COR-L47 (cell line): ENCODE measurements around the gene PRKAR1B.

ENCODE experiments used
- DNase-seq: peaks from one replicate; lab custom pipeline; 2025; lab: John Stamatoyannopoulos, UW

Gene PRKAR1B

DNA sequence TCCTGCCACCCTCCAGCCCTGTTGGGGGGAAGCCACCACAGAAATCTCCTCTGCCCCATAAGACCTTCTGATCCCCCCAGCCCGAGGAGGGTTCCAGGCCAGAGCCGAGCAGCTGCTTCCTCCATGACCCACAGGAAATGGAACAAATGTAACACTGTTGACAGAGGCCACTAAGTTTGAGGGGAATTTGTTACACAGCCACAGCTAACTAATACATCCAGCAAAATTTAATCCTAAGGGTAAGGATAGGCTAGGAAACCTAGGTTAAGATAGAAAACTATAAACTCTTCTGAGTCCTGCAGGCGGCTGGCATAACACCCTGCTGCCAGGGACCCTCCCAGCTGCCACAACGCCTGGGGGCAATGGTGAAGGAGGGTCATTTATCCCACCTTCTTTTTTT is 140.6 kb downstream of the PRKAR1B start:
- DNase-seq = no peak

DNA sequence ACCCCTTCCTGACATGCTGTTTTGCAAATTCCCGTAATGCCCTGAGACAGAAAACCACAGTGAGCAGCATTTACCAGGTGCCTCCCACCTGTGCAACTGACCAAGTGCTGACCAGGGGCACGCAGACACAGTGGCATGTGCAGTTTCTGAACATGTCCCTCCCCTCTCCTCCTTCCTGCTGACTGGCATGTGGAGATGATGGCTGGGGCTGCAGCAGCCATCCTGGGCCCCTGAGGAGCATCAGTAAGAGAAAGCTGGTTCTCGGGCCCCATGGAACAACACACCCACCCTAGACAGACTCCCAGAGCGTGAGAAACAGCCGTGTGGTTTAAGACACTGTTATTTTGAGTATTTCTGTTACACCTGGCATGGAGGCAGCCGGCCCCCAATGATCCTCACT is 141.2 kb downstream of the PRKAR1B start:
- DNase-seq = no peak

DNA sequence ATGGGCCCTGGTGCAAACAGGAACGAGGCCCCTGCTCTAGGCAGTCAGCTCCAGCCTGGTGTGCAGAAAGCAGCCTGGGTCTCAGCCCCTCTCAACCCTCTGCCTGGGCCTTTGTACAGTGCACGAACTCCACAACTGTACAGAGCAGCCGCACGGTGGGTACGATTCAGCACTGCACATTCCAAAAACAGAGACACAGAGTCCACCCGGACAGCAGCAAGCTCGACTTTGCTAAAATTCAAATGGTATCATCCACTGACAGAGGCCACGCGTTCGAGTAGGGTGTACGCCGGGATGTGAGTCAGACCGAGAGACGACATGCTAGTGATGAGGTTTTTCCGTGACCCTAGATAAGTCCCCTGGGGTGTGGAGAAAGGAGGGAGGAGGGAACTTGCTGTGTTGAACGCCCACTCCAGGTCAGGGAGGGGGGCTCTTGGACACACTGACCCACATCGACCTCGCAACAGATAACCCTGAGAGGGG is 141.8 kb downstream of the PRKAR1B start:
- DNase-seq = no peak

DNA sequence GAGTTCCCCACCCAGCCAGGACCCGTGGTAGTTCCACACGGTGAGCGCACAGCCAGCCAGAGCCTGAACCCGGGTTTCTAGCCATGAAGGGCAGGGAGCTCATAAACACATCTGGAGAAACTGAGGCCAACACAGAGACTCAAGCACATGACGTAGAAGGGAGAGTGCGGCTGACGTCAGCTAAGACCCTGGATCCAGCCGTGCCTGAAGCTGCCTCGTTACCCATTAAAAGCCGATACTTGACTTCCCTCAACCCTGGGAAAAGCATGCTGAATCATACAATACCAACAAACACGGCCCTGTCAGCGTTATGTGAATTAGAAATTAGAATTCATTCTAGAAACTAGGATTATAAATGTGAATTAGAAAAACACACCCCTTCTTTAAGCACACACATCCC is 142.3 kb downstream of the PRKAR1B start:
- no peak for DNase-seq

DNA sequence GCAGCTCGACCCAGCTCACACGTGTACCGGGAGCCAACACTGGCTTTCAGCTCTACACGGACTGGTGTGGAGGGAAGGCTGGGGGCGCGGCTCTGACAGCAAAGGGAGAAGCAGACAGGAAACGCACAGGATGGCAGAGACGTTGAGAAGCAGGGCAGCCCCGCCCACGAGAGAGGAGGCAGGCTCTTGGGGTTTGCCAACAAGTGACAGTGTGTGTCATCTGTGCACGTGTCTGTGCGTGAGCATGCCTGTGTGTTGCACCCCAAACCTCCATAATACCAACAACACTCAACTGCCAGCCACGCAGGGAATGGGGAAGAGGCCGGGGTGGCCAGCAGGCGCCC is 143.0 kb downstream of the PRKAR1B start:
- no peak for DNase-seq

DNA sequence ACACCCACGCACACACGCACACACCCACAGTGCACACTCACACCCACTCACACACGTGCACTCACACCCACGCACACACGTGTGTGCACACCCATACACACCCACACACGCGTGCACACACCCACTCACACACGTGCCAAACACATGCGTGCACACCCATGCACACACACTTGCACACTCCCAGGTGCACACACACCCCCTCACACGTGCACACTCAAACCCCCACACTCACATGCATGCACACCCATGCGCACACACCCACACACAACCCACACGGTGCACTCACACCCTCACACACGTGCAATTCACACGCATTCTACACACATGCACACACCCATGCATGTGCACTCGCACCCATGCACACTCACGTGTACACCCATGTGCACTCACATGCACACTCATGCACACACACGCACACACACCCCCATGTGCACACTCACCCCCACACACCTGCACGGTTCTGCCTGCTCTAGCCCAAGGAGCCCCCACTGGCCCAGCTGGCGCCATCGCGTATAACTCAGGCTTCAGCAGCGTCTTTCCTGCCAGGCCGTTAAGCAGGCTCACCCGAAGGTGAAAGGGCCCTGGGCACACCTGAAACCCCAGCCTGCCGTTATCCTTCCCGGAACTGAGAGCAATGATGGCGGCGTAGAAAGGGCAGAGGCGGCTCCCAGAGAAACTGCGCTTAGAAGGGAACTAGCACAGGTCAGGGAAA is 143.5 kb downstream of the PRKAR1B start:
- no peak for DNase-seq

DNA sequence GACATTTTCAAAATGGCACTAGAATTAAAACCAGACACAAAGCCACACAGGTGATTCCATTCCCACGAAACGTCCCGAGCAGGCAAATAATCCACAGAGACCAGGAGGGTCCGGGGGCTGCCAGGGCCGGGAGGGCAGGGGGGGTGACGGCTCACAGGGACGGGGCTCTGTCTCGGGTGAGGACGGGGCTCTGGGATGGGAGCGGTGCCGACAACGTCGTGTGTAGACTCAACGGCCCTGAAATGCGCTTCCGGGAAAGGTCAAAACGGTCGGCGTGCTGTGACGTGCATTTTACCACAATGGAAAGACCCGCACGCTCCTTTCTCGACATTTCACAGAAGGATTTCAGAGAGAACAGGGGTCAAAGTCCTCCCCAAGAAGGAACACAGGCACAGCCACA is 144.2 kb downstream of the PRKAR1B start:
- no peak for DNase-seq

DNA sequence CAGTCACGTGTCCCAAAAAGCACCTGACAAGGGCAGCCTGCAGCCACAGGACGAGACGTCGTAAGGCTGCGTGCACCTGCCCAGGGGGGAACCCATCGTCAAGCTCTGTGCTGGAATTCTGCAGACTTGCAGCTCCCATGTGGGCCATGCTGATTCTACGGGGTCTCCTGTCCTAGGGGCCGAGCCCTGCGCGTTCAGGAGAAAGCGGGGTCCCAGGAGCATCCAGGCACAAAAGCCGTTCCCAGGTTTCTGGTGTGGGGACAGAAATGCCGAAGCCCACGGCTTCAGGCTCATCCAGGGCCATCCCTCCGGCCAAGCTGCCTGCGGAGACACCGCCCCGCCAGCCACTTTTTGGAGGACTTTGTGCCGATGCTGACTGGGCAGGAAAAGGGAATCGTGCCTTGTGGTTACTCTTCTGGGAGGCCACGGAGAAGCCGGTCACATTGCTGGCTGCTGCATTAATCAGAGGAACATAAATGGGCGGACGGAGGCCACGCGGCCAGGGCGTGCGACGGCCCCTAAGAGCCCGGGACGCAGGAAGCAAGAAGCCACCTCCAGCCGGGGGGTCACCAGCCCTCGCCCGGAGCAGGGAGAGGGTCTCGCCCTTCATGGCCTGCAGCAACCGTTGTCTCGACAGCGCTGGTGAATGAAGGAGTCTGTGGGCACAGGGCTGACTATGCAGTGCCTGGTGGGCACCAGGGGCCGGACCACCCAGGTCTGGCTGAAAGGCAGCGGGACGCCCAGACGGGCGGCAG is 144.8 kb downstream of the PRKAR1B start:
- no peak for DNase-seq

DNA sequence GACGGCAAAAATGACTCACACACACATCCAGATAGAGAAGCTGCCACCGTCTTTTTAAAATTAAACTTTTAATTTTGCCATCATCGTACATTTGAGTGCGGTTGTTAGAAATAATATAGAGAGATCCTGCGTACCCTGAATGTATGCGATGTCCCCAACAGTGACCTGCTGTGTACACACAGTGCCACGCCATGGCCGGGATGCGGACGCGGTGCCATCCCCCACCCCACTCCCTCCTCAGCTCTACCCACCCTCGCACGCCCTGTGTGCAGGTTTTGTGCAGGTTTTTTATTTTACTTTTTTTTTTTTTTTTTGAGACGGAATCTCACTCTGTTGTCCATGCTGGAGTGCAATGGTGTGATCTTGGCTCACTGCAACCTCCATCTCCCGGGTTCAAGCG is 148.7 kb downstream of the PRKAR1B start:
- DNase-seq = no peak

DNA sequence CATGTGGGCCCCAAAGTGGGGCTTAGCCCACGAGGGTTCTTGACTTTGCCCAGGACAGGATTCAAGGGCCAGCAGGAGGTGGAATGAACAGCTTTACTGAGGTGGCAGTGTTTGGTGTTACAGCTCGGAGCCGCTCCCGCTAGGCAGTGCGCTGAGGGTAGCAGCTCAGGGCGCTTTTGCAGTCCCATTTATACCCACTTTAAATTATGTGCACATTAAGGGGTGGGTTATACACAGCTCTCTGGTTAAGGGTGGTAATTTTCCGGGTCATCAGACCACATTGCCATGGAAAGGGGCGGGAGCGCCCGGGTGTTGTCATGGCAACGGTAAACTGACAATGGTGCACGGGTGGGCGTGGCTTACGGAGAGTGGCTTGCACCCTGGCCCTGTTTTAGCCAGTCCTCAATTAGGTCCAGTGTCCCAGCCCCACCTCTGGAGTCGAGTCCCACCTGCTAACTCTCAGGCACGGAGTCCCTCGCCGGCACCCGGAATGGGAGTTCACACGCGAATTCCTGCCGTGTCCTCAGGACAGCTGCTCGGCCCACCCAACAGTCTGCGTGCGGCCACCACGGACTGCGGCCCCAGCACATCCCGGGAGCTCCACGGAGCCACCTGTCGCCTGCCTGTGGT is 149.2 kb downstream of the PRKAR1B start:
- DNase-seq = no peak

DNA sequence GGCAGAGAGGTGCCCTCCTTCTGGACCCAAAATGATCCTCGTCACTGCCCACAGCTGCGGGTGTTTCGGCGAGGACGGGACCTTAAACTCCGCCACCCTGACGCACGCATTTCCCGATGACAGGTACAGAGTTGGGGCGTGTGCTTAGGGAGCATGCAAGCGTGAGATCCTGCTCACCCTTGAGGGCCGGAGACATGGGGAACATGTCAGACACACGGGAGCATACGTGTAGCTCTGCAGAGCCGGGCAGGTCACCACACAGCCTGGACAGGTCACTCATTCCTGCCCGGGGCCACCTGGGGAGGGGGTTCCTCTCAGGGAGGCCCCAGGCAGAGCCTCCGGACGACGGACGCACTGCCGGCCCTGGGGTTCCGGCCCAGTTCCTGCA is 149.8 kb downstream of the PRKAR1B start:
- no peak for DNase-seq

DNA sequence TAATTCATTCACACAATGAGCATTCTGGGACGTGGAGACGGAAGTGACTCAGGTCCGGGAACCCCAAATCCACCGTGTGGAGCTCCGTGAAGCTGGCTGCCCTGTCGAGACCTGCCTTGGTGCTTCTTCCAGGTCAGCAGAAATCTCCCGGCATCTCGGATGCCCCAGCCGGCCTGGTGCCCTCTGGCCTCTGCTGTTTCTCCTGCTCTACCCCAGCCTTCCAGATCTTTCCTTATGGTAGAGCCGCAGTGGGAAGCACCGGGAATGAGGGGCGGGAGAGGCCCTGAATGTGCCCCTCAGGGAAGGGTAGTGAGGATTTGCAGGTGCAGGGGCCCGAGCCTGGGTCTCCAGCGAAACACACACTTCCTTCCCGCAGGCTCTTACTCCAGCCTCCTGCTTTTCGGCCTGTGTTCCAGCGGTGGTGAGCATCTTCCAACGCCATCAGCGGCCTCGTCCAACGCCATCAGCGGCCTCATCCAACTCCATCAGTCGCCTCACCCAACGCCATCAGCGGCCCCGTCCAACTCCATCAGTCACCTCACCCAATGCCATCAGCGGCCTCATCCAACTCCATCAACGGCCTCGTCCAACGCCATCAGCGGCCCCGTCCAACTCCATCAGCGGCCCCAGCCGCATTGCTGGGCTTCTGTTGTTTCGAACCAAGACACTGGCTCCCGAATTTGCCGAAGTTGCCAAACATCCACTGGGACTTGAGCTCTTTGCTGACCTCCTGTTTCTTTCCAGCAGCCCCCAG is 150.4 kb downstream of the PRKAR1B start:
- no peak for DNase-seq

DNA sequence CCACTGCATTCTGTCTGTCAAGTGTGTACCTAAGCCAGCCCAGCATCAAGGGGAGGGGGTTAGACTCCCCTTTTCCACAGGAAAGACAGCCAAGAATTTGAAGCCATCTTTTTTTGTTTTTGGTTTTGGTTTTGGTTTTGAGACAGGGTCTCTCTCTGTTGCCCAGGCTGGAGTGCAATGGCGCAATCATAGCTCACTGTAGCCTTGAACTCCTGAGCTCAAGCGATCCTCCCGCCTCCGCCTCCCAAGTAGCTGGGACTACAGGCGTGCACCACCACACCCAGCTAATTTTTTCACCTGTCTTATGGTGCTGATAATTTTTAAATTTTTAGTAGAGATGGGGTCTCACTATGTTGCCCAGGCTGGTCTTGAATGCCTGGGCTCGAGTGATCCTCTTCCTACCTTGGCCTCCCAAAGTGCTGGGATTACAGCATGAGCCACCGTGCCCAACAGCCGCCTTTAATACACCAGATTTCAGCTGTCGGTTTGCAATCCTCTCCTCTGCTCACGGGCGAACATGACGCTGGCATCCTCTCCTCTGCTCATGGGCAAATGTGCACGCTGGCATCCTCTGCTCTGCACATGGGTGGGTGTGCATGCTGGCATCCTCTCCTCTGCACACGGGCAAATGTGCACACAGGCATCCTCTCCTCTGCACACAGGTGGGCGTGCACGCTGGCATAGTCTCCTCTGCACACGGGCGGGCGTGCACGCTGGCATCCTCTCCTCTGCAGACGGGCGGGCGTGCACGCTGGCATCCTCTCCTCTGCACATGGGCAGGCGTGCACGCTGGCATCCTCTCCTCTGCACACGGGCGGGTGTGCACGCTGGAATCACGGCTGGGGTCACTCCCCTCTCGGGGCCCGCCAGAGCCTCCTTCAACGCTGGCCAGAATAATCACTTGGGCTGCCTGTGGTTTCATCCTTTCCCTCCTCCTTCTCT is 151.4 kb downstream of the PRKAR1B start:
- no peak for DNase-seq

DNA sequence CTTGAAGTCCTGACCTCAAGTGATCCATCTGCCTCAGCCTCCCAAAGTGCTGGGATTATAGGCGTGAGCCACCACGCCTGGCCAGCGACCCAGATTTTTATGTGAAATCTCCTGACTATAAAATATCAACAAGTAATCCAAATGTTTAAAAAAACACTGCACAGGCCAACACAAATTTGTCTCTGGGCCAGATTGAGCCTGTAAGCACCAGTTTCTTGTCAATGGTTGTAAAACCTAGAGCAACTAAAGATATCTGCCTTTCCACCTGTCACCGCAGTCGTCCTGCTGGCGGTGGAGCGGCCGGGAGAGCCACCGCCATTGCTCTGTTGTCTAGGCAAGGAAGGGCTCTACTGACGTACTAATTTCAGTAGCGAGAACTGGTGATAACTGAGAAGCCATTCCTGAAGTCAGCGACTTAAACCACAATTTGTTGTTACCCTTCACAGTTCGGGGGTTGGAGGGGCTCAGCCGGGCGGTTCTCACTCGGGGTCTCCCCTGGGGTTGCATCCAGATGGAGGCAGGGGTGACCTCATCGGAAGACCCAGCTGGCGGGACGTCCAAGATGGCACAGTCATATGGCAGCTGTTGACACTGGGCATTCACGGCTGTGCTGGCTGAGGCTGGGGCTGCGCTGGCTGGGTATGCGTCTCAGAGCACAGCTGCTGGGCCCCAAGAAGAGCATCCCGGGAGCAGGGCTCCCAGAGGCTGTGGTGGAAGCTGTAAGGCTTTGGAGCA is 152.3 kb downstream of the PRKAR1B start:
- no peak for DNase-seq

DNA sequence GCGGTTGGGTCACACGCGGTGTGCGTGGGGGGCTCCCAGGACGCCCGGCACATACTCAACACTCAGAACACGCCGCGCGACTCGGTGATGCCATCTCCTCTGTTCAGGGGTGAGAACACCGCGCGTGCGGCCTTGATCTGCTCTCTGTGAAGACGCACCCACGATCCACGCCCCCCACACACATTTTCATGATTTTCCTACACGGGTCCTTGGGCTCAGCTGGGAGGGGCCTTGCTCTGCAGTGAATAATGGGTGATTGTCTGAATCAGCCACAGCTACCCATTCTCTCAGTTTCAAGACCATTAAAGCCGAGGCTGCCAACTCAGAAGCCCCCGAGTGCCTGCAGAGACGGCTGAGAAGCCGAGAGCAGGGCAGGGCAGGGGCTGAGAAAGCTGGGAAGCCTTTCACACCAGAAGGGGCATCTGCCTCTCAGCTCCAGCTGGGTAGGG is 153.1 kb downstream of the PRKAR1B start:
- DNase-seq = no peak

DNA sequence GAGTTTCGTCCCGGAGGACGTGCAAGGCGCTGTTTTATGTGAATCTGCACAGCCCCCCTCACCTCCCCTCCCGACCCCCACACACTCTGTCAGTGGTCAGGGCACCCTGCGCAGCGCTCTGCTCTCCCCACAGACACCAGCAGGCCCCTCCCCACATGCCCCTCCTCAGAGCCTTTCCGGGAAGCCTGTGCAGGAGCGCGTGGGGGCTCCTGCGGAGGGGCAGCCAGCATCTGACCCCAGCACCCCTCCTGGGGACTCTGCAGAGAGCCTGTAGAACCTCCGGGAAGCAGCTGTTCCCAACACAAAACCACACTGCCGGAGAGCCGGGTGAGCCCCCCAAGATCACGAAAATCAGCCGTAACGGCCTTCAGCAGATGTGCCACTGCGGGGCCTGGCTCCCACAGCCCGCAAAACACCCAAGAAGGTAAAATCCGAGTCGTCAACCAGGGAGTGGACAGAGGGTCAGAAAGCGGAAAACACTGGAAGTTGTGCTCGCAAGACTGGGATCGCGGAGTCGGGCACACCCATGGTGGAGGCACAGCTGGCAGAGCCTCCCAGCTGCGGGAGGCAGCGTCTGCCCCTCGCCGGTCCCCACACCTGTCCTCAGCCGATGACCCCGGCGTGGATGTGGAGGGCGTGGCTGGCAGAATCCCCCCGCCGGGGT is 153.7 kb downstream of the PRKAR1B start:
- no peak for DNase-seq

DNA sequence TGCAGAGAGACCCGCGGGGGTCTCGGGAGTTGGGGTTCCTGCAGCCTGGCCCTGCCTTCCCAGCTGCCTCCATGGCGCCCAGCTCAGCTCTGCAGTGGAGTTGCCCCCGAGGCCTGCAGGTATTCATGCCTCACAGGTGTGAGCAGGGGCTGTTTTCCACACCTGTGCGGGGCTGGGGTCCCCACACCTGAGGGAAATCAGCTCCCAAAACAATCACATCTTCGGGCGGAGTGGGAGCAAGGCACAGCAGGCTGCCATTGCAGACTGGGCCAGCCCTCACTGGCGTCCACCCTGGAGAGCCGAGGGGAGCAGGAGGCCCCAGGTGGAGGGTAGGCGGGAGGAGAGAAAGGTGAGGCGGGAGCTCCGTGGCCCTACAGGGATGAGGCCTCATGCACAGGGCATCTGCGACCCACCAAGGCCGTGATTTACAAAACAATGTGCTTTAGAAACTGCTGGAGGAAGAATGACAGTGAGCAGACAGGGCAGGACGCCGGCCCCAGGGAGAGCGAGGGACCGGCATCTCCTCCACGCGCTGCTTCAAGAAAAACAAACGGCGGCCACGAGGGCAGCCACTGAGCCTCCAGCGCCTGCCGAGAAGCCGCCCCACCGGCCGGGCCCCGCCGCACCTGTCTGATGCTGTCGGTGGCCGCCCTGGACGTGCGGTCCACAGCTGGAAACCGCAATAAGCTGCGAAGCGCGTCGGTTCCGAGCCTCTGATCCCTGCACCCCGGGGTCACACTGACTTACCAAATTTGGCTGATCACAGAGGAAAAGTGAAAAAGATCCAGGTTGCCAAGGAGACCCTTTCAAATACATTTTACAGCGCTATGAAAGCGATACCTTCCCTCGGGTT is 154.4 kb downstream of the PRKAR1B start:
- DNase-seq = no peak

DNA sequence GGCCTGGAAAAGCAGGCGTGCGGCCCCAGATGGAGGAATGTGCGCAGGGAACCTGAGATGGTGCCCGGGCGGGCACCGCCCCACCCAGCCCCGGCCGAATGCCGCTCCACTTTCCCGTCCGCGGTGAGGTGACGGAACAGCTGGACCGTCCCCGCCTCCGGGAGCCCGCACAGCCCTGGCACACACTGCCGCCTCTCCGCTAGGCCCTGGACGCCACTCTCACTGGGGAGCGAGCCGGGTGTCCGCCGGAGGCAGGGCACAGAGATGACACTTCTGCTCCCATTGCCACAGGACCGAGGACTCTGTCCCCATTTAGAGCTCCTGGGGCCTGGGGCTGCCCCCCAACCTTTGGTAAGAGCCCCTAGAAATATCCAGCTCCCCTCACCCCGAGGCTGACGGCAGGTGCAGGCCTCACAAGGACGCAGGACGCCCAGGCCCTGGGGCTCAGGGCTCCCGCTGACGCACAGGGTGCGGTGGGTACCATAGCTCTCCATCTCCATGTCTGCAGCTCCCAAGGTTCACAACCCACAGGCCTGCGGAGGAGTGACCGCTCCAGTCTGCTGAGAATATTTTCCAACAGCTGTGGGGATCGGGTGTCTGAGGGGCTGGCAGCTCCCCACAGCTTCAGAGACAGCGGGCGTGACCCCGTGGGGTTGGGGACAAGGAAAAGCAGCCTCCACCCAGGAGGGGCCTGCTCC is 155.2 kb downstream of the PRKAR1B start:
- no peak for DNase-seq
